Astrocyte (in vitro differentiated cells and primary cell): ENCODE measurements around the gene ZDHHC11B. TPM values are rescaled to one million over a fixed set of nuclear protein-coding genes. Genes with fewer than 3 reads are reported as not detected.
"Not testable (repeated sequence)": the region's sequence is repeated elsewhere in the genome, so short reads cannot be mapped to it uniquely, and the experiment has no call there.

ENCODE experiments used
- DNase-seq: peaks from one replicate; pipeline ENCODE4 v3.0.0-alpha.2; 2010; ENCODE audit warnings: low read depth
- FAIRE-seq: peaks from 2 replicates; lab custom pipeline; 2011; peaks lifted over from hg19 to GRCh38; lab: Jason Lieb, UNC
- H2AFZ ChIP-seq: 2 replicates; pipeline ENCODE4 v1.6.0; 2012; ENCODE audit warnings: low read depth, low read length, inconsistent platforms
- H3K27ac ChIP-seq: 2 replicates; pipeline ENCODE4 v1.5.1; 2011; ENCODE audit warnings: low read depth, low read length, inconsistent platforms
- H3K27me3 ChIP-seq: 2 replicates; pipeline ENCODE4 v1.6.0; 2011; ENCODE audit warnings: low read length, inconsistent platforms; ENCODE audit not compliant: insufficient read depth
- H3K36me3 ChIP-seq: 2 replicates; pipeline ENCODE4 v1.5.1; 2011; ENCODE audit warnings: low read length, inconsistent platforms; ENCODE audit not compliant: insufficient read depth
- H3K4me1 ChIP-seq: 2 replicates; pipeline ENCODE4 v1.5.1; 2011; ENCODE audit warnings: low read length, inconsistent platforms; ENCODE audit not compliant: insufficient read depth
- H3K4me2 ChIP-seq: 2 replicates; pipeline ENCODE4 v1.6.0; 2012; ENCODE audit warnings: low read length, inconsistent platforms
- H3K4me3 ChIP-seq: 2 replicates; pipeline ENCODE4 v1.5.1; 2011; ENCODE audit warnings: low read depth, mild to moderate bottlenecking, low read length, inconsistent platforms; ENCODE audit not compliant: insufficient read depth
- H3K79me2 ChIP-seq: 2 replicates; pipeline ENCODE4 v1.6.0; 2012; ENCODE audit warnings: mild to moderate bottlenecking, low read length, inconsistent platforms; ENCODE audit not compliant: insufficient read depth
- H3K9ac ChIP-seq: 2 replicates; pipeline ENCODE4 v1.6.0; 2012; ENCODE audit warnings: mild to moderate bottlenecking, low read length, inconsistent platforms
- H3K9me3 ChIP-seq: 2 replicates; pipeline ENCODE4 v1.5.1; 2012; ENCODE audit warnings: low read depth, mild to moderate bottlenecking, low read length, inconsistent platforms; ENCODE audit not compliant: insufficient read depth
- H4K20me1 ChIP-seq: 2 replicates; pipeline ENCODE4 v1.6.0; 2012; ENCODE audit warnings: low read length, inconsistent platforms; ENCODE audit not compliant: insufficient read depth
- H3K27ac Mint-ChIP-seq: one replicate; pipeline ENCODE4 v1.8.0; 2021; ENCODE audit warnings: mild to moderate bottlenecking, mixed read lengths; ENCODE audit not compliant: unreplicated experiment
- H3K27me3 Mint-ChIP-seq: one replicate; pipeline ENCODE4 v1.8.0; 2021; ENCODE audit warnings: low read depth, mixed read lengths; ENCODE audit not compliant: unreplicated experiment
- H3K36me3 Mint-ChIP-seq: one replicate; pipeline ENCODE4 v1.8.0; 2021; ENCODE audit warnings: low read depth, mixed read lengths; ENCODE audit not compliant: unreplicated experiment
- H3K4me1 Mint-ChIP-seq: one replicate; pipeline ENCODE4 v1.8.0; 2021; ENCODE audit warnings: low read depth, mixed read lengths; ENCODE audit not compliant: unreplicated experiment
- H3K4me3 Mint-ChIP-seq: one replicate; pipeline ENCODE4 v1.8.0; 2021; ENCODE audit warnings: mild to moderate bottlenecking, moderate library complexity, mixed read lengths; ENCODE audit not compliant: unreplicated experiment
- H3K9me3 Mint-ChIP-seq: one replicate; pipeline ENCODE4 v1.8.0; 2021; ENCODE audit warnings: mild to moderate bottlenecking, mixed read lengths; ENCODE audit not compliant: unreplicated experiment
- CTCF ChIP-seq: IDR thresholded peaks from 2 replicates; pipeline ENCODE4 v1.5.1; 2011; ENCODE audit warnings: low read depth, mild to moderate bottlenecking, inconsistent platforms, low read length, moderate library complexity; ENCODE audit not compliant: insufficient read depth
- EZH2 ChIP-seq: IDR thresholded peaks from 2 replicates; pipeline ENCODE4 v1.6.1; 2012; ENCODE audit warnings: mild to moderate bottlenecking, low read length, inconsistent platforms; ENCODE audit not compliant: insufficient read depth
- total RNA-seq: library from RNA; stranded (reverse); gene quantifications from 2 replicates; pipeline ENCODE4 v1.2.1, GENCODE V29; 2021

Gene ZDHHC11B
- total RNA-seq, 1 donor from 2014 or later: 0.23 TPM

GRCh38 chr5:778967-779366 is 5.6 kb downstream of the ZDHHC11B start:
- H3K9me3 Mint-ChIP-seq, H3K27ac ChIP-seq, H3K4me3 Mint-ChIP-seq, H3K36me3 Mint-ChIP-seq, H4K20me1 ChIP-seq, H3K27ac Mint-ChIP-seq, DNase-seq, FAIRE-seq, H3K9me3 ChIP-seq, H3K27me3 ChIP-seq, H3K4me1 Mint-ChIP-seq, H3K4me3 ChIP-seq, H3K4me1 ChIP-seq, H2AFZ ChIP-seq, H3K9ac ChIP-seq, H3K4me2 ChIP-seq, H3K79me2 ChIP-seq, H3K36me3 ChIP-seq: not testable (repeated sequence)
- peaks cover 11% of the 10 kb centered on the region for H3K27me3 Mint-ChIP-seq

- not testable (repeated sequence) for FAIRE-seq, H2AFZ ChIP-seq
Measured at GRCh38 chr5:778421-778820, 6.1 kb downstream of the ZDHHC11B start.

GRCh38 chr5:777756-778161 is 6.8 kb downstream of the ZDHHC11B start:
- H4K20me1 ChIP-seq: no peaks in the 10 kb centered on the region
- H3K27ac ChIP-seq: no peak overlapping the region
- TF ChIP-seq EZH2: no peak
- no peak for TF ChIP-seq CTCF
- no peaks in the 10 kb centered on the region for H3K4me1 ChIP-seq
- no peak overlapping the region for H3K4me2 ChIP-seq
- FAIRE-seq: no peak
- peaks cover 2% of the 10 kb centered on the region for H3K36me3 Mint-ChIP-seq
- H3K4me3 ChIP-seq: no peak overlapping the region
- H3K4me3 Mint-ChIP-seq: no peak overlapping the region
- no peaks in the 10 kb centered on the region for H3K79me2 ChIP-seq
- H3K9me3 Mint-ChIP-seq: peaks cover 5% of the 10 kb centered on the region
- H3K9ac ChIP-seq: no peak overlapping the region
- H3K27me3 ChIP-seq: peaks cover 6% of the 10 kb centered on the region
- H3K4me1 Mint-ChIP-seq: no peaks in the 10 kb centered on the region
- no peaks in the 10 kb centered on the region for H3K9me3 ChIP-seq
- peaks cover 17% of the 10 kb centered on the region for H3K27me3 Mint-ChIP-seq
- no peaks in the 10 kb centered on the region for H3K36me3 ChIP-seq
- no peak overlapping the region for H3K27ac Mint-ChIP-seq
- no peak overlapping the region for H2AFZ ChIP-seq
- DNase-seq: no peak

More at GRCh38 chr5:778421-778820, 6.1 kb downstream of the ZDHHC11B start:
- not testable (repeated sequence) for H3K36me3 ChIP-seq, H3K27ac Mint-ChIP-seq, H3K4me1 ChIP-seq, H4K20me1 ChIP-seq, H3K9me3 Mint-ChIP-seq, H3K4me2 ChIP-seq, H3K4me3 Mint-ChIP-seq, H3K27me3 ChIP-seq, H3K9ac ChIP-seq, H3K4me1 Mint-ChIP-seq, H3K9me3 ChIP-seq, DNase-seq, H3K4me3 ChIP-seq, H3K27ac ChIP-seq, H3K36me3 Mint-ChIP-seq, H3K79me2 ChIP-seq
- peaks cover 11% of the 10 kb centered on the region for H3K27me3 Mint-ChIP-seq
